HG03457 (cell line): ENCODE measurements around the gene GPR37.

ENCODE experiments used
- ATAC-seq: cut with Tn5 transposase; IDR thresholded peaks from one replicate; pipeline ENCODE4 v1.9.1; 2021; ENCODE audit warnings: moderate number of reproducible peaks; ENCODE audit not compliant: unreplicated experiment

Gene GPR37

GRCh38 chr7:124728610-124729009 lies 37.0 kb downstream of the GPR37 start:
- no peak for ATAC-seq

- no peak for ATAC-seq
These were observed 40.9 kb downstream of the GPR37 start for GRCh38 chr7:124724507-124725192.

- no peak for ATAC-seq
These were observed 41.5 kb downstream of the GPR37 start for GRCh38 chr7:124724079-124724478.

GRCh38 chr7:124723012-124723411 lies 42.6 kb downstream of the GPR37 start:
- ATAC-seq, result no peak

GRCh38 chr7:124722292-124722691 lies 43.3 kb downstream of the GPR37 start:
- ATAC-seq, result no peak

GRCh38 chr7:124720195-124720594 lies 45.4 kb downstream of the GPR37 start:
- no peak for ATAC-seq

GRCh38 chr7:124718032-124718766 lies 47.4 kb downstream of the GPR37 start:
- no peak for ATAC-seq

GRCh38 chr7:124716894-124717293 lies 48.7 kb downstream of the GPR37 start:
- ATAC-seq, result no peak

- ATAC-seq, result no peak
These were observed 52.5 kb downstream of the GPR37 start for GRCh38 chr7:124713086-124713485.

- no peak for ATAC-seq
These were observed 53.6 kb downstream of the GPR37 start for GRCh38 chr7:124712017-124712416.

GRCh38 chr7:124702385-124702784 lies 63.2 kb downstream of the GPR37 start:
- no peak for ATAC-seq

- ATAC-seq, result no peak
These were observed 63.6 kb downstream of the GPR37 start for GRCh38 chr7:124701955-124702354.

GRCh38 chr7:124700655-124701054 lies 64.9 kb downstream of the GPR37 start:
- no peak for ATAC-seq

GRCh38 chr7:124698964-124699363 lies 66.6 kb downstream of the GPR37 start:
- ATAC-seq, result no peak

- ATAC-seq, result no peak
These were observed 67.8 kb downstream of the GPR37 start for GRCh38 chr7:124697746-124698145.
